Stimulated activated CD8-positive, alpha-beta memory T cell treated with anti-CD3 and anti-CD28 coated beads, Interleukin-4, amount 100 ng/mL, for 24 hours (primary cell): Measurements from ENCODE around the gene SMDT1.
A peak's percentile ranks its signal among the peaks of the same experiment; 100 is the strongest.
"Not testable (repeated sequence)": the region's sequence is repeated elsewhere in the genome, so short reads cannot be mapped to it uniquely, and the experiment has no call there.

Source experiments
- DNase-seq: peaks from one replicate; pipeline ENCODE4 v3.0.0-alpha.2; 2020; ENCODE audit warnings: low read depth

The SMDT1 gene

DNA sequence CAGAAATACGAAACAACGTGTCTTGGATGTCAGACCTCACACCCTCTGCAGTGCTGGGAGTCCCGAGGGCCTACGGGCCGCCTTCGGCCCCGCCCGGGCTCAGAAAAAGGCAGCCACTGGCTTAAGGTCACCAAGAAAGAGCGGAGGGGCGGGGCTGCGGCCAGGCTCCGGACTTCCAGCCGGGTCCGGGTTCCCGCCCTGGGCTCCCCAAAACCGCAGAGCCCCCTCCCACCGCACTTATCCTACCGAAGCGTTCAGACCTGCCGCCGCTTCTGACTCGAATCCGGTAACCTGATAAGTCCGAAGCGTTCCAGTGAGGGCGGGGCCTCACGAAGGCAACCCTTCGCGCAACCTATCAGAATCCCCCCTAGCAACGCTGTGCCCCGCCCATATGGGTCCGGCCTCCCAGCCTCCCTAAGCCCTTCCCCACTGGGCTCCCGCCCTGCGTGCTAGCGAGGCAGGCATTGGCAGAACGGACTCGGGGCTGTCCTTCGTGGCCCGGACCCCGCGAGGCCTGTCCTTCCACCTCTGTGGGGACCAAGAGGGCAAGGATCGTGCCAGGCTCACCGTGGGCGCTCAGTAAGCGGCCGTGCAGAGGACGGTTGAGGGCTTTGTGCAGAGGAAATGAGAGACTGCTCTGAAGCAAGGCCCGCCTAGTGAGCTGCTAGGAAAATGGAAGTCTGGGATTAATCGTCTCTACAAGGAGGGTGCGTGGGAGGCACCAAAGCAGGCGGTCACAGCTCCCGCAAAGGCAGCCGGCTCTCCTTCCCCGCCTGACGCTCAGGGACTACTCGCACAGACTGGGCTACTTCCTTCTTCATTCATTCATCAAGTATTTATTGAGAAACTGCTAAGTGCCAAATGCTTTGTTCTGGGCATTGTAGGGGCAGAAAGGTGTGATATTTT is 8.7 kb upstream of the SMDT1 start, which contains the start of gene NAGA:
Gene NAGA, minus strand, starts transcription at position 296 of the 906 bp plus-strand sequence. CDS start 515 bp downstream, outside the sequence.
- DNase-seq: peak; percentile 82

DNA sequence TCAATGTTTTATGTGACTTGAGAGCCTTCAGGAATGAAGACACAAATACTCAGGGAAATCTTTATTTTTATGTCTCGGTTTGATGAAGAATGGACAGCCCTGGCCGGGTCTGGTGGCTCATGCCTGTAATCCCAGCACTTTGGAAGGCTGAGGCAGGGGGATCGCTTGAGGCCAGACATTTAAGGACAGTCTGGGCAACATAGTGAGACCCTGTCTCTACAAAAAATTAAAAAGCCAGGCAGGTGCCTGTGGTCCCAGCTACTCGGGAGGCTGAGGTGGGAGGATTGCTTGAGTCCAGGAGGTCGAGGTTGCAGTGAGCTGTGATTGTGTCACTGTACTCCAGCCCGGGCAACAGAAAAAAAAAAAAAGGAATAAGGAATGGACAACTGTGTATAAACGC is 8.0 kb upstream of the SMDT1 start:
- DNase-seq: not testable (repeated sequence)

DNA sequence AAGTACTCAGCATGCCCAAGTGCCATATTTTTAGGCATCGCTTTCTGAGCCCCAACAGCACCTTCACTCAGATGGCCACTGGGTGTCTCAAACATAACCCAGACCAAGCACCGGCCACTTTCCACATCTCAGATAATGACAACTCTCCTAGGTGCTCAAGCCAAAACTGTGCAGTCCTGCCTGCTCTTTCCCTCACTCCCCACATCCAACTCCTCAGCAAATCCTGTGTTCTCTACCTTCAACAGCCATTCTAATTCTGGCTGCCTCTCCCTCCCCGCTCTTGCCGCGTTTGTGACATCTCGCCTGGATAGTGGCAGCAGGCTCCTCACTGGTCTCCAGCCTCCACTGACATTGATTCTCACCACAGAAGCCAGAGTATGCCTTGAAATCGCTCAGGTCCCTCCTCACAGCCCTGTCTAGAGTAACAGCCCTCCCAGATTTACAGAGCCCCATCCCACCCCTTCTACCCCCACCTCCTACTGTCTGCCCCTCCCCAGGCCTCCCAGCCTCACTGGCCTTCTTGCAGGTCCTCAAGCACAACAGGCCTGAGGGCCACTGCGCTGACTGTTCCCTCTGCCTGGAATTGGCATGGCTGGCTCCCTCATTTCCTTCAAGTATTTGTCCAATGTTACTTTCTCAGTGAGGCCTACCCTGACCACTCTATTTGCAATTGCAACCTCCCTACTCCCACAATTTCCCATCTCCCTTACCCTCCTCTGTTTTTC is 6.7 kb upstream of the SMDT1 start:
- DNase-seq: no peak

DNA sequence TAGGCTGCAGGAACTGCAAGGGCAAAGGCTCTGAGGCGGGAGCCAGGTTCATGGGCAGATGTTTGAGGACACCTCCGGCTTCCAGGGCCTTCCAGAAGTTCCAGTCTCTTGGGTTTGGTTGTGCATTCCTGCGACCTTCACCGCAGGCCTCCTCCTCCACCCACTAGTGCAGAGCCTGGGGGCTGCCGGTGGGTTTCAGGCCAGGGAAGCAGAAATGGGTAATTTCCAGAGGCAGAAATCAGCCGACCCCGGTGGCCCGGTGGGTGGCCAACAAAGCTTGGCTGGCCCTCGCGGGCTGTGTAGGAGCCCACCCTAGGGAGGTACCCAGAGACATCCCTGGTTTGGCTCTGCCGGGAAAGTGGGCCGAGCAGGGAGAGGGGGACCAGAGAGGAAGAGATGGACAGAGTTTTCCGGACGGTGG is 5.9 kb upstream of the SMDT1 start:
- DNase-seq: no peak

DNA sequence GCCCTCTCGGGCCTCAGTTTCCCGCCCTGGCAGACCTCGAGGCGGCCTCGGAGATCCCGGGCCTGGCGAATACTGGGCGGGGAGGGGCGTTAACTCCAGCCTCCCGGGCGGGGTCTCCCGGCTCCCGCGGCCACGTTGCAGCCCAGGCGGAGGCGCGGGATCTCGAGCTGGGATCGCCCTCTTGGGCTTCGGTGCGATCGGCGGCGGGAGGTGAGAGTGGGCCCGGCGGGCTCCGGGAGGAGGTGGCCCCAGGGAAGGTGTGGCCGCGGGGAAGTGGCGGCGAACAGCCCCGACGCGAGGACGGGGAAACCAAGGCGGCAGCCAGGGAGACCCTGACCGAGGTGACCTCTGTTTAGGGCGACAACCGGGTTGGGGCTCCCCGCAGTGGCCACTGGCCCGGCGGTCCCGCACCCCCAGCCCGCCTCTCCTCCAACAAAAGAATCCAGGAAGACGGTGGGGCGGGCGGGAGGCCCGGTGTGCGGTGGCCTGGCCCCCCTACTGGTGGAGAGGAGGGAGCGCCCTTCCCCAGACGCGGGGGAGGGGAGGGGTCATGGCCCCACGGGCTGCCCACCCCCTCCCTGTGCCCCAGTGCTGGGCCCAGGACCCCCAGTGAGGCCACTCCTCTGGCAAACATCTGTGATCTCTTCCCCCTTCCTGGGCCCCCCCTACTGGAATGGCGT is 5.2 kb upstream of the SMDT1 start, which contains the start of gene PHETA2:
Gene PHETA2, plus strand, starts transcription at position 117 of the 680 bp plus-strand sequence. CDS start 3,046 bp downstream, outside the sequence.
- DNase-seq: no peak

DNA sequence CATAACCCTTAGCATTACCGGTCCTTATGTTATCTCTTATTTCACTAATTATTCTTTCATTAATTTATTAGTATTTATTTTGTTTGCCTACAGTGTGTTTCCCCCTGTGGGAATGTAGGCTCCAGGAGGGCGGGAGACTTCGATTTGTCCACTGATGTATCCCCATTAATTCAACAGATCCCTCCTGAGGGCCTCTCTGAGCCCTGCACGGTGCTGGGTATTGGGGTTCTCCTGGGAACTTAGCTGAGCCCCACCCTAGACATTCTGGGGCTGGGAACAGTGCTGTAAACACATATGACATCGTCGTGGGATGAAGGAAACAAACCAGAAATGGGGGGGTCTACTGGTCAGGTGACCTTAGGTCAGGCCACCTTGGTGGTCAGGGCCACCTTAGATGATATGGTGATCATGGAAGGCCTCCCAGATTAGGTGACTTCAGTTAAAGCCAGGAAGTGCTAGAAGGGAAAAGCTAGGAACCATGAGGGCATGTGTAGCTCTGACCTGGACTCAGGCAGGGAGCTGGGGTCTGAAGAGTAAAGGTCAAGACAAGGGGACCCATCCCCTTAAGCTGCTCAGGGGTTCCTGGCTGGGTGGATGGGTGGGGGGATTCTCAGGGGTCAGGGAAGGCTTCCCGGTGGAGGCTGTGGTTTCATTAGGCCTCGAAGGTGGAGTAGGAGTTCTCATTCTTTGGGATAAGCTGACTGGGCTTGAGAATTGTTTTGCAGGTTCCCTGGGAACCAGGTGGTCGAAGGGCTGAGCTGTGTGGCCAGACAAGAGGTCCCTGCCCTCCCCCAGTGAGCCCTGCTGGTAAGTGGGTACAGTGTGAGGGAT is 4.4 kb upstream of the SMDT1 start:
- DNase-seq: no peak

DNA sequence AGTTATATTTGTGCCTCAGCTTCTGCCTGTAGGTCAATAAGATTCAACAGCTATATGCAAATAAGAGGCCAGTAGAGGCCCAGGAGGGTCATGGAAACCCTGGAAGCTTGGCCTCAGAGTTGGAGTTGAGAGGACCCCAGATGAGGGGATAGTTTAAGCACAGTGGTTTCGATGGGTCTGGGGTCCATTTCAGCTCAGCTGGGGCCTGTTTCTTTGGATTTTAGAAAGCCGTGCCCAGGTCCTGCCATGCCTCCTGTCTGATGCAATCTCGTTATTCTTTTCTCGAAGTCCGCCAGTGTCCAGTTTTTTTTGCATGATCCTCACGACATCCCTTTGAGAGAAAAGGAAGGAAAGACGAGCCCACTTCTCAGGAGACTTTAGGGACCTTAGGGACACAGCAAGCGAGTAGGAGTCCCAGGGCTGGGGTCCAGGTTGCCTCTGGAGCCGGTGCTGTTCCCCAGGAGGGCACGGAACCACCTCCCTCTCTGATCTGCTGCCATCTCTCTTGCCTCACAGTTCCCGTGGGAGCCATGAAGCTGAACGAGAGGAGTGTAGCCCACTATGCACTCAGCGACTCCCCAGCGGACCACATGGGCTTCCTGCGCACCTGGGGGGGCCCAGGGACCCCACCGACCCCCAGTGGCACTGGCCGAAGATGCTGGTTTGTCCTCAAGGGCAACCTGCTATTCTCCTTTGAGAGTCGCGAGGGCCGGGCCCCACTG is 2.6 kb upstream of the SMDT1 start:
- DNase-seq: no peak

DNA sequence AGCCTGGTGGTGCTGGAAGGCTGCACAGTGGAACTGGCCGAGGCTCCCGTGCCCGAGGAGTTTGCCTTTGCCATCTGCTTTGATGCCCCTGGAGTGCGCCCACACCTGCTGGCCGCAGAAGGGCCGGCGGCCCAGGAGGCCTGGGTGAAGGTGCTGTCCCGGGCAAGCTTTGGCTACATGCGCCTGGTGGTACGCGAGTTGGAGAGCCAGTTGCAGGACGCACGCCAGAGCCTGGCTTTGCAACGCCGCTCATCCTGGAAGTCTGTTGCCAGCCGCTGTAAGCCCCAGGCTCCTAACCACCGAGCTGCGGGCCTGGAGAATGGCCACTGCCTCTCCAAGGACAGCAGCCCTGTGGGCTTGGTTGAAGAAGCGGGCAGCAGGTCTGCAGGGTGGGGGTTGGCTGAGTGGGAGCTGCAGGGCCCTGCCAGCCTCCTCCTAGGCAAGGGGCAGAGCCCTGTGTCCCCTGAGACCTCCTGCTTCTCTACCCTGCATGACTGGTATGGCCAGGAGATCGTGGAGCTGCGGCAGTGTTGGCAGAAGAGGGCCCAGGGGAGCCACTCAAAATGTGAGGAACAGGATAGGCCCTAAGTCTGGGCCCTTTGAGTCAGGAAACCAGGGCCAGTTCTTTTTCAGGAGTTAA is 1.9 kb upstream of the SMDT1 start:
- no peak for DNase-seq

DNA sequence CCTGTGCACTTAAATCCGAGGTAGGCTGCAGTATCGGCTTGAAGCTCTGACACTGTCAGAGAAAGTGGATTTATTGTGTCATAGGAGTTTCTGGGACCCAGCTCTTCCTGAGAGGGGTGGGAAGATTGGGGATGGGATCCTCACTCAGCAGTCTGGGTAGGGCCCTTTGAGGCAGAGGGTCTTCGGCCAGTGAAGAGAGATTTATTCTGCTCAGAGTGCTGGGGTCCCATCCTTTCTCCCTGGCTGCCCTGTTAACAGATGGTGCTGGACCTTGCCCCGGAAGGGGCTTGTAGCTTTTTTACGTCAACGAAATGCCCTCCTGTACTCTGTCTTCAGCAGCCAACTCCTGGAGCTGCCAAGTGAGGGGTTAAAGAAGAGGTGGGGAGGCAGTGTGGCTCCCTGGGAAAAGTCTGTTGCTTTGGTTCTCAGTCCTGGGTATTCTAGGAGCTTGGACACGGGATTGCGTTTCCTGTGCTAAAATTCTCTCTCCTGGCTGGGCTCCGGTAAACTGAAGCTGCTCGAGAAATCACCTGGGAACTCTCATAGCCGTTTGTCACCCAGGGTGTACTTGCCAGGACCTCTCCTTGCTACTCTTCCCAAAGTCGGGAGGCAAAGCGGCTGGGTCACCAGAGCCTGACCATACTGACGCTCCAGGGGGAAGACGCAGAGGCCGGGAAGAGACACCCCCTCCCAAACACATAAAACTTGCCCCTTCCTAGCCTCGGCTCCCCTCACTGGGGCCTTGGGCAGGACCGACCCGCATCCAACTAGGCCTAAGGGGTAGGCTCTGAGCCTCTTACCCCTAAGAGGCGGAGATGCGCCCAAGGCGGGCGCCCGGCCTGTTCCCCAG is 806 bp upstream of the SMDT1 start:
- DNase-seq: no peak

DNA sequence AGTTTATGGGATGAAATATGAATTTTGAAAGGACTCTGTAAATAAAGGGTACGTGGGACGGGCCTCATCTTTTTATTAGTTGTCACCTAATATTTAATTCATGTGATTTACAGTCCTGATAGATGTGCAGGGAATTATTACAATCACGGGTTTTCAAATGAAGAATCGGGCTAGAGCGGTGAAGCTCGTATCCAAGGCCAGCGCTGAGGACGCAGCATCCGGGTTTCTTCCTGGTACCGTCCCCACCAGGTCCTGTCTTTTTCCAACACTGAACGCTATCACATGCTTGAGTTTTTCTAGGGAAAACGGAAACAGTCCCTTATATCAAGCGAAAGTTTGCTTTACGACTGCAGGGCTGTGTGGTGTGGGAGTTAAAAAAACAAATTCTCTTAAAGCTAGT is 787 bp downstream of the SMDT1 start:
- no peak for DNase-seq

DNA sequence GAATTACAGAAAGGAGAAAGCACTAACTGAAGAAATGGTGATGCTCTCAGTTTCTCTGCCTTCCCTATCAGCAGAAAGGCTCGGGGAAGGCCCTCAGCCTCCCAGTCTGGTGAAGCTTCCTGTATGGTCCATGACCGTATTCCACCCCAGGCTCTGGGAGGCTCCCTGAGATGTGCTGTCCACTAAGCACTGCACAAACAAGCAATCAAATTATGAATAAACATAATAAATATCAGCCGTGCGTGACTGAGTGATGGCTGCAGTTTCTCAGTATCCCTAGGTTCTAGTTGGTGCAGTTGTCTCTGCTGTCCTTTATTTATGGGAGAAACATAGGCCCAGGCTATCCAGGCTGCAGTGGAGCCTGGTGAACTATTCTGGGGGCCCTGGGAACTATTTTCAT is 3.6 kb downstream of the SMDT1 start:
- DNase-seq: no peak

DNA sequence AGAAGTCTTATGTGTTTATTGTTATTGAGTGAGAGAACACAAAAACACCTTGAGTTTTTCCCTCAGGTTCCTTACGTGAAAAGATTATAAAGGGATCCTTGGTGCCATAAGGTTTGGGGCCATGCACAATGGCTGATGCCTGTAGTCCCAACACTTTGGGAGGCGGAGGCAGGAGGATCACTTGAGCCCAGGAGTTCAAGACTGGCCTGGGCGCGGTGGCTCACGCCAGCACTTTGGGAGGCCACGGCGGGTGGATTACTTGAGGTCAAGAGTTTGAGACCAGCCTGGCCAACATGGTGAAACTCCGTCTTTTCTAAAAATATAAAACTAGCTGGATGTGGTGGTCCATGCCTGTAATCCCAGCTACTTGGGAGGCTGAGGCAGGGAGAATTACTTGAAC is 5.4 kb downstream of the SMDT1 start:
- DNase-seq: no peak

DNA sequence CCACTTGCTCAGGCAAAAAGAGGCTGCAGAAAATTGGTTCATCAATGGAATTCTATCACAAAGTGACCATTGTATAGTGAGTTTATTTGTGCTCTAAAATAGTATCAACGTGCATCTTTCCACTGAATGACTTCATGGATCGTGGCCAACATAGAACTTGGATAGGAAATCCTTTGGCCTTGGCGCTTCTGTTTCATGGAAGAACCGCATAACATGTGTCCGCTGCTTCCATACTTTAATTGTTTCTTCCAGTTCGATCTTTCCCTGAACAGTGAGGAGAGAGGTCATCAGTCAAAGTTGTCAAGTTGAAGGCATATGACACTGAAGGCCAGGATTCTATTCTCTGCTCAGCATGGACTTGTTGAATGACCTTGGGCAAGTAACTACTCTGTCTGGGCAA is 6.6 kb downstream of the SMDT1 start:
- no peak for DNase-seq

DNA sequence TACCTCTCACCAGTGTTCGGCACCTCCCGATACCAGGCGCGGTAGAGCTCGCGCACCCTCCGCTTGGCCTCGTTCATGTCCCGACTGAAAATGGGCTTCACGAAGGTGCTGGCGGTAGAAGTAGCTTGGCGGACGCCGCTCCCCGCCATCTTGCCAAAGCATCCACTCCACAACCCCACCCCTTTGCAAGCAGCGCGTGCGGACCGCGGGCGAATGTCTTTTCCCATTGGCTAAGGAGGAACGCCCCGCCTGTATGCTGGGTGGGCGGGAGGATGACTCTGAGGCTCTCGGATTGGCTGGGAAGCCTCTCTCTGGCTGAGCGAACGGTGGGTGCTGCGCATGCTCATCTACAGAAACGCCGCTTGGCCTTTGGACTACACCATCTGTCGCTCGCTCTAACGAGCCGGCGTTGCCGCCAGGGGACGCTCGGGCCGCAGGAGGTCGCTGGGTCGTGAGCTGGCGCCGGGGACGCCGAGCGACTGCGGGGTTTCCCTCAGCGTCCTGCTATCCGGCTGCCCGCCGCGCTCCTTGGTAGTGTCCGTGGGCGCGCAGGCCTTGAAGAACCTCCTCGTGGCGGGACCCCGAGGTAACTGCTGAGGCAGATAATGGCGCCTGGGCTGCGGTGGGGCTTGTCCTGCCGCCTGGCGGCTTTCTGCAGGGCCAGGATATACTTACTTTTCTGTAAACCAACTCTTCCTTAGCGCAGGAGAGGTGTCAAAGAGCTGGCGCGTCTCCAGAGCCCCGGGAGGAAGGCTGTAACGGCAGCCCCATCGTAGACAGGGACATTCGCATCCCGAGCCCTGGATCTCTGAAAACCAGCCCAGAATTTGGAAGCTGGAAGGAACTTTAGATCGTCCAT is 11.3 kb downstream of the SMDT1 start, which contains the start of gene NDUFA6:
Gene NDUFA6, minus strand, starts transcription at position 177 of the 859 bp plus-strand sequence. Its CDS starts 28 bp downstream, at position 149.
- DNase-seq: peak; percentile 96

DNA sequence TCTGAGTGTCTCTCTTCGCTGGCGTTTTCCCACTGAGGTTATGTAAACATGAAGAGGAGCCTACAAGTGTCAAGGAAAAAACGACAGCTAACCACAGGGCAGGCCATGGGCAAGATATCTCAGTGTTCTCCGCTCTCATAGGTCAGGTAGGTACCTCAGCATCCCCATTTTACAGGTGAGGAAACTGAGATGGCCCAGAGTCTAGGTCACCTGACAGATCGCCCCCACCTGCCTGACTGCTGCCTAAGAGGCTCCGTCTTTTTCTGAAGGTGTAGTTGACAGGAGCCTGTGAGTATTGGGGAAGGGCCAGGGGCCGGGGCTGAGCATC is 11.9 kb downstream of the SMDT1 start:
- no peak for DNase-seq

DNA sequence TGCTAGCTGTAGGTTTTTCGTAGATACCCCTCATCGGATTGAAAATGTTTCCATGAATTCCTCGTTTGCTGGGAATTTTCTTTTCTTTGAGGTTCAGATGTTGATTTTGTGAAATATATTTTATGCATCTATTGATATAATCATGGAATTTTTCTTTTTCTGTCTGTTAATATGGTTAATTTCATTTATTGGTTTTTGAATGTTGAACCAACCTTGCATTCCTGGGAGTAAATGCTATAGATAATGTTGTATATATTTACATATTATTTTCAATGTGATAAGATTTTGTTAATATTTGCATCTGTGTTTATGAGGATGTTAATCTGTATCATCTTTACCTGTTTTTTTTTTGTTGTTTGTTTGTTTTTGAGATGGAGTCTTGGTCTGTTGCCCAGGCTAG is 21.7 kb downstream of the SMDT1 start:
- no peak for DNase-seq

DNA sequence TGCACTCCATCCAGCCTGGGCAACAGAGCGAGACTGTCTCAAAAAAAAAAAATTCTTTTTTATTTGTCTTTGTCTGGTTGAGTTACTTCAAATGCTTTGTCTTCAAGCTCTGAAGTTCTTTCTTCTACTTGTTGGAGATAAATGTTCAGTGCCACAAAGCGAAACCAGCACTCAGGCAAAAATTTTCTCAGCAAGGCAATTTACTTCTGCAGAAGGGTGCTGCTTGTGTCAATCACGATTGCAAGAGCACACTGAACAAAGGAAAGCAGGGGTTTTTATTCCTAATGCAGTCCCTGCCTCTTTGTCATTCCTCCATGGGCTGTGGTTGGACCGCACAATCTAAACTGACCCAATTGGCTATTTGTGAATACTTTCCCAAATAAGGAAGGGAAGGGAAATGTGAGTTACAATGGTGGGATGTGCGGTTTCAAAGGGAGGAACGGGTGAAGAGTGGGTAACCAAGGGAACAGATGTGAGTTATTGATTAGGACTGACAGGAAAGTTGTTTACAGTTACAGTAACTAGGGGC is 24.9 kb downstream of the SMDT1 start:
- not testable (repeated sequence) for DNase-seq

DNA sequence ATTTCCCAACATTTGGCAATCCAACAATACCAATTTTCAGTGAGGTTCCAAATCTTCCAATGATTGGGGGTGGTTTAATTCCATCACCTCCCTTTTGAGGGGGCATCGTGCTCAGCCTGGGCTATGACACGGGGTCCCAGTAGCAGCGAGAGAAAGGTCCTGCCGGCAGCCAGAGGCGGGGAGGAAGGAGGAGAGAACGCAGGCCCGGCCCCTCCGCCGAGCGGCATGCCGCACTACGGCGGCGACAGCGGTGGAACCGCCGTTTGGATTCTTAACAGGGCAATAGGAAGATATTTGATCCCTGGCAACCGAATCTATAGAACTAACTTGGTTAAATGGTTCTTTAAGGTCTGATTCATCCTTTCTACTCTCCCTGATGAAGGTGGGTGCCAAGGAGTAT is 29.3 kb downstream of the SMDT1 start:
- DNase-seq: no peak
